Subcutaneous adipose tissue (tissue), 4 donors: Measurements from ENCODE around the gene RARS1. TPM values are rescaled to one million over a fixed set of nuclear protein-coding genes. Genes with fewer than 3 reads are reported as not detected.

Experiments
- CTCF ChIP-seq: fragments of 450-650 bp; IDR thresholded peaks from one replicate; pipeline ENCODE4 v1.5.1; 2016; ENCODE audit warnings: low read depth, mild to moderate bottlenecking, control low read depth, antibody characterized with exemption, moderate library complexity
- total RNA-seq, 4 donors: library from RNA; depleted of rRNA; stranded (reverse); fragments of >200 nt; gene quantifications; one replicate each; pipeline ENCODE4 v1.1.0, GENCODE V29; 2016

Gene RARS1
- total RNA-seq, 4 donors from 2014 or later: 49.4 to 71.9 (median 64.1) TPM

GRCh38 chr5:168451565-168451964, 34.7 kb upstream of the RARS1 start:
- TF ChIP-seq CTCF: no peak

GRCh38 chr5:168455201-168455600, 31.1 kb upstream of the RARS1 start:
- no peak for TF ChIP-seq CTCF

- TF ChIP-seq CTCF: no peak
These were observed 28.7 kb upstream of the RARS1 start for GRCh38 chr5:168457542-168457941.

- TF ChIP-seq CTCF: no peak
These were observed 25.7 kb upstream of the RARS1 start for GRCh38 chr5:168460606-168461005.

- no peak for TF ChIP-seq CTCF
These were observed 23.2 kb upstream of the RARS1 start for GRCh38 chr5:168463081-168463480.

- no peak for TF ChIP-seq CTCF
These were observed 22.1 kb upstream of the RARS1 start for GRCh38 chr5:168464214-168464613.

- TF ChIP-seq CTCF: no peak
These were observed 21.6 kb upstream of the RARS1 start for GRCh38 chr5:168464641-168465040.
